GM21381 (cell line): ENCODE results near the gene HOXB4.
"Not testable (repeated sequence)": the region's sequence is repeated elsewhere in the genome, so short reads cannot be mapped to it uniquely, and the experiment has no call there.

Source experiments
- ATAC-seq: cut with Tn5 transposase; IDR thresholded peaks from one replicate; pipeline ENCODE4 v1.9.1; 2021; ENCODE audit warnings: mild to moderate bottlenecking, moderate library complexity; ENCODE audit not compliant: unreplicated experiment

The HOXB4 gene

GRCh38 chr17:48535793-48536559 is 42.2 kb downstream of the HOXB4 start:
- not testable (repeated sequence) for ATAC-seq

- ATAC-seq, result no peak
These were observed 45.9 kb downstream of the HOXB4 start for GRCh38 chr17:48532261-48532660.

DNA sequence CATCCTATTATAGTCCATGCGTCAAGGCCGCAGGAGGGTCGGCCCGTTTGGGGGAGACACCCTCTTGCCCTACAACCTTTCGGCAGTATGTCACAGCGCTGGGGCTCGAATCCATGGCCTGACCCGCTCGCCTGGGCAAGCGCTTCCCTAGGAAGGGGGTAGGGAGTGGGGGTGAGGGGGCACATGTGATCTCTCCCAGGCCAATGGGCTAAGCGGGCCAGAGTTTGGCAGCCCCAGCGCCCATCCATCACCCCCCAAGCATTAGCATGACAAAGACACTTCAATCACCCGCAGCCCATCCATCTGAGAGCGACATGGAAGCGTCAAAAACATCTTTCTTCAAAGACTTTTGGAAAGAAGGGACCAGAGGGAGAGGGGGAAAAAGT is 47.3 kb downstream of the HOXB4 start, which contains the start of gene HOXB1:
HOXB1 (minus strand) TSS at position 125 of the 386 bp plus-strand sequence; CDS start at position 18, 107 bp downstream.
- no peak for ATAC-seq

DNA sequence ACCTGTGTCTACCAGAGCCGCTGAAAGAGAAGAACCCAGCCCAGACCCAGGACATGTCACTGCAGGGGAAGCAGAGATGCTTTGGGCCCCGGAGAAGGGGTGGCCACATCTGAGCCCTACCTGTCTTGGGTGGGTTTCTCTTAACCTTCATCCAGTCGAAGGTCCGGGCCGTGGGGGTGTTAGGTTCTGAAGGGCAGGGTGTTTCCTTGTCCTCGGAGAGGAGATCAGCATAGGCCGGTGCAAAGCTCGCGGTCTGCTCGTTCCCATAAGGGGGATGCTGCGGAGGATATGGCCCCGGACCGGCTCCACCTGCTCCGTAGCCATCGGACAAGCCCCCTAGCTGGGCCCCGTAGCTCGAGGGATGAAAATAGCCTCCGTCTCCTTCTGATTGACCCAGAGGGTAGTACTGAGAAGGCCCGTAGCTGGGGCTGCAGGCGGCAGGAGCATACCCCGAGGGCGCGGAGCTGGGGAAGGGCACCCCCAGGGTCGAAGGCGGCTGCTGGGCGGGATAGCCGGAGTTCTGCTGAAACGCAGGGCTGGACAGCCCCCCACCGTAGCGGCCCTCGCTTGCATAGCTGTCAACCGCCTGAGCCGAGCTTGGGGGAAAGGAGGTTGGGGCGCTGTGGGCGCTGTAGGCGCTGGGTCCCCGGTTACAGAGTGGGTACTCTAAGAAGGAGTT is 47.8 kb downstream of the HOXB4 start:
- ATAC-seq, result no peak

- ATAC-seq, result no peak
These were observed 48.5 kb downstream of the HOXB4 start for GRCh38 chr17:48529683-48530009.

DNA sequence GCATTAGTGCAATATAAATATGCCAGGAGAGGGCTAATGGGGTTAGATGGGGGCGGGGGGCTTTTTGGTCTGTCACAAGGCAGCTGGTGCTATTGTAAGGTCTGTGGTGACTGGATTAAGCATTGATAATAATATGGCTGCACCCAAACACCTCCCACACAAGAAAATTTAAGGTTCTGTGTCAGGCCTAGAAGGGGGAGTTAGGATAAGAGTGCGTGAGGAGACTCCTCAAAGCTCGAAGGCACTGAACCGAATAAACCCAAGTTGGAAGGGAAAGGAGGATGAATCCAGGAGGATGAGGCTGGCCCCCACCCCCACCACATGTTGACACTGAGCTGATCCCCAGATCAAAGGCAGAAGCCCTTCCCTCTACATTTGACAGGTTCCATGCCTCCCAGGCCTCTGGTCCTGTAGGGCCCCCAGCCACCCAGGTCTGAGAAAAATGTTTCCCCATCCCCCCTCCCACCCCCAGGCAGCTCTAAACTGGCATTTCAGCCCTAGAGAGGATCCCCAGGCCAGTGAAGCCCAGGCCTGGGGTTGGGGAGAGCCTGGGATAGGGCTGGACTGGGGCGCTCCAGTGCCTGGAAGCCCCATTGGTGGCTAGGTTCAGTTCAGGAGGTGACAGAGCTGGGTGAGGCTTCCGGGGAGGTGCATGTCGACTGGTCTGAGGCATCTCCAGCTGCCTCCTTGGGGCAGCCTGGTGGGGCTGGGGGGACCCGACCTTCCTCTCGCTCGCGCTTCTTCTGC is 49.0 kb downstream of the HOXB4 start:
- ATAC-seq, result no peak

- ATAC-seq, result no peak
These were observed 49.8 kb downstream of the HOXB4 start for GRCh38 chr17:48528153-48528935.

- no peak for ATAC-seq
These were observed 50.6 kb downstream of the HOXB4 start for GRCh38 chr17:48527547-48527932.

DNA sequence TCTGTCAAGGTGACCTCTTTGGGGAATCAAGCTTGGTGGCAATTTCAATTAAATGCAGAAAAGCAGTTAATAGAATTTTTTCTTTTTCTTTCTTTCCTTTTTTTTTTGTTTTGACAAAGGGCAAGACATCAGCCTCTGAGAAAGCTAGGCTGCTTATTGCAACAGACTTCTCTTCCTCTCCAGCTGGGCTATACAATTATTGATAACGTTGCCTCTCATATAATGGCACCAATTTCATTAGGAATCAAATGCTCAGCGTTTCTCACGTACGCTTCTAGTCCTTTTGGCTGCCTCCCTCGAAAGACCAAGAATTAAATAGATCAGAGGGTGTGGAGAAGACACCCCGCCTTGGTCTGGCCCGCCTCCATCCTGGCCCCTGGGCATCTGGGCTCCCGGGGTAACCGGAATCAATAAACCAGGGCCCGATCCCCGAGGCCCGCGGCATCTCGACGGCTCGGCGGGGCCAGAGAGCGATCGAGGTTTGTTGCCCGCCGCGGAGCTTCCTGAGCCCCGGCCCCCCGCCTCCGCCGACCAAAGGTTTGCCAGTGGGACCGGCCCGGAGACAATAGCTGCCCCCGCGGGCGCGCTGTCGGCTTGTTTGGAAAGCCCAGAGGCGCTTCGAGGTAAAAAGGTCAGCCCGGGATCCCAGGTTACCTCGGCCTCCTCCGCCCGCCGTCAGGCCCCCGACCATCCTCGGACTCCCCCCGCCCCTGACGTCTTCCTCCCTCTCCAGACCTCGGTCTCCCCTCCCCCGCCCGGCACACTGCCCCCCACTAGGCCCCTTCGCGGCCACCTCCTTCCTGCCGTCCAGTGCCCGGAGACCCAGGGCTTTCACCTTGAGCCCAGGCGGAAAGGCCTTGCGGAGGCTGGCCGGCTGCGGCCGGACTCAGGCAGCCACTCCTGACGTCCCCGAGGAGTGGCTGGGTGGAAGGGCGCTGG is 51.3 kb downstream of the HOXB4 start:
- ATAC-seq, result no peak
